VCaP (cell line): Measurements from ENCODE around the gene DSPP.

ENCODE experiments used
- H3K27ac ChIP-seq: fragments of 450-650 bp; 2 replicates; pipeline ENCODE4 v1.5.1; 2017
- CTCF ChIP-seq: fragments of 450-650 bp; conservative IDR thresholded peaks from 2 replicates; pipeline ENCODE4 v1.5.1; 2017; ENCODE audit warnings: mild to moderate bottlenecking, moderate library complexity

Gene DSPP

DNA sequence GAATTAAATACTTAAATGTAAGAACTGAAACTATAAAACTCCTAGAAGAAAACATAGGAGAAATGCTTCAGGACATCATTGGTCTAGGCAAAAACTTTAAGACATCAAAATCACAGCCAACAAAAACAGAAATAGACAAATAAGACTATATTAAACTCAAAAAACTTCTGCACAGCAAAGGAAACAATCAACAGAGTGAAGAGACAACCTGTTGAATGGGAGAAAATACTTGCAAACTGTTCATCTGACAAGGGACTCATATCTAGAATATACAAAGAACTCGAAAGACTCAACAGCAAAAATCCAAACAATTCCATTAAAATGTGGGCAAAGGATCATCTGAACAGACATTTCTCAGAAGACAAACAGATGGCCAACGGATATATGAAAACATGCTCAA lies 16.2 kb upstream of the DSPP start:
- no peak for TF ChIP-seq CTCF
- no peak overlapping the region for H3K27ac ChIP-seq

- no peak overlapping the region for H3K27ac ChIP-seq
- no peak for TF ChIP-seq CTCF
Measured at GRCh38 chr4:87601361-87601760, 7.0 kb upstream of the DSPP start.

DNA sequence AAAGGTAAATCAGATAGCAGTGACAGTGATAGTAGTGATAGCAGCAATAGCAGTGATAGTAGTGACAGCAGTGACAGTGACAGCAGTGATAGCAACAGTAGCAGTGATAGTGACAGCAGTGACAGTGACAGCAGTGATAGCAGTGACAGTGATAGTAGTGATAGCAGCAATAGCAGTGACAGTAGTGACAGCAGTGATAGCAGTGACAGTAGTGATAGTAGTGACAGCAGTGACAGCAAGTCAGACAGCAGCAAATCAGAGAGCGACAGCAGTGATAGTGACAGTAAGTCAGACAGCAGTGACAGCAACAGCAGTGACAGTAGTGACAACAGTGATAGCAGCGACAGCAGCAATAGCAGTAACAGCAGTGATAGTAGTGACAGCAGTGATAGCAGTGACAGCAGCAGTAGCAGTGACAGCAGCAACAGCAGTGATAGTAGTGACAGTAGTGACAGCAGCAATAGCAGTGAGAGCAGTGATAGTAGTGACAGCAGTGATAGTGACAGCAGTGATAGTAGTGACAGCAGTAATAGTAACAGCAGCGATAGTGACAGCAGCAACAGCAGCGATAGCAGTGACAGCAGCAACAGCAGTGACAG lies 6.1 kb downstream of the DSPP start:
- no peak overlapping the region for H3K27ac ChIP-seq
- no peak for TF ChIP-seq CTCF

DNA sequence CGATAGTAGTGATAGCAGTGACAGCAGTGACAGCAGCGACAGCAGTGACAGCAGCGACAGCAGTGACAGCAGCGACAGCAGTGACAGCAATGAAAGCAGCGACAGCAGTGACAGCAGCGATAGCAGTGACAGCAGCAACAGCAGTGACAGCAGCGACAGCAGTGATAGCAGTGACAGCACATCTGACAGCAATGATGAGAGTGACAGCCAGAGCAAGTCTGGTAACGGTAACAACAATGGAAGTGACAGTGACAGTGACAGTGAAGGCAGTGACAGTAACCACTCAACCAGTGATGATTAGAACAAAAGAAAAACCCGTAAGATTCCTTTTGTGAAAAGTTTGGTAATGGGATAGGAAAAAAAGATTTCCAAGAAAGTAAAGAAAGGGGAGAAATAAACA lies 7.9 kb downstream of the DSPP start:
- H3K27ac ChIP-seq, result no peak overlapping the region
- TF ChIP-seq CTCF, result no peak

DNA sequence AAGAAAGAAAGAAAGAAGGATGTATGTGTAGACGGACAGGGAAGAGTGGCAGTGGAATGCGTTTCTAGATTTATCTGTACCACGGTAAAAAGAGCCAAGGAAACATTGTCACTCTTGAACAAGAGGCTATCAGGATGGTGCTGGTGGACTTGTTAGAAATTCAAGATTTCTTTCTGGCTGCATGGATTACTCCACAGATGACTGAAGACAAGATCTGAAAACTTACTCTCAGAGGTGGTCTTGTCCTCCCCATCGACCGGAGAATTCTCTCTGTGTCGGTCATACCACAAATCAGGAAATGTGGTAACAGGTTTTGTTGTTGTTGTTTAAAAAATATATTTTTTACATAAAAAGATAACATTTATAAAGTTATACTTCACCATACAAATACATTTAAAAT lies 11.8 kb downstream of the DSPP start:
- H3K27ac ChIP-seq, result no peak overlapping the region
- no peak for TF ChIP-seq CTCF

DNA sequence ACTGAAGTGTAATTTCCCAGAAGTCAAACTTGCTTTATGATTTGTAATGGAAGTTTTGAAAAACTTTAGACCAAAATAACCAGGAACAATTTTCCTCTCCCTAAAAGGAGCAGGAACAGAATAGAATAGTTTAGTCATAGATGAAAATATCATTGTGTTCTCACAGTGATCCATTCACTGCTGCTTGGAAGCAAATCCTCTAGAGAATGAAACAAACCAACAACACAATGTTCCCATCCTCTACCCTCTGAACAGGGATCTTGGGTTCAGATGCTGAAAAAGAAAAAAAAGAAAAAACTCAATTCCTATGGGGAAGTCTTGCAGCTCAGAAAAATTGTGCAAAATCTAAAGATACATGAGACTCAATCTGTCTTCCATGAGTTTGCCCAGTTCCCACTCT lies 12.2 kb downstream of the DSPP start:
- no peak overlapping the region for H3K27ac ChIP-seq
- TF ChIP-seq CTCF, result no peak

DNA sequence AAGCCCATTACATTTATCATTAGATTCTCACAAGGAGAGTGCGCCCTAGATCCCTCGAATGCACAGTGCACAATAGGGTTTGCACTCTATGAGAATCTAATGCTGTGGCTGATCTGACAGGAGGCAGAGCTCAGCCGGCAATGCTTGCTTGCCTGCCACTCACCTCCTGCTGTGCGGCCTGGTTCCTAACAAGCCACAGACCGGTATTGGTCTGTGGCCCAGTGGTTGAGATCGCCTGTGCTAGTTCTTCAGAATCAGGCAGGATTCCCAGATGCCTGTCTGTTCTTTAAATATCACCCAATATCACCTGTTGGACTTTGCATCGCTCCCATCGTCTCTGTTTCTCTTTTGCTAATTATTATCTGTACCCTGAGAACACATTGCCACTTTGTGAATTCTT lies 14.0 kb downstream of the DSPP start:
- TF ChIP-seq CTCF, result no peak
- H3K27ac ChIP-seq, result no peak overlapping the region

GRCh38 chr4:87624698-87625097 lies 16.4 kb downstream of the DSPP start:
- no peak for TF ChIP-seq CTCF
- no peak overlapping the region for H3K27ac ChIP-seq
